GM21515 (cell line): ENCODE data around the gene RBM44.

Source experiments
- ATAC-seq: cut with Tn5 transposase; IDR thresholded peaks from one replicate; pipeline ENCODE4 v1.9.1; 2021; ENCODE audit not compliant: unreplicated experiment

Gene RBM44

GRCh38 chr2:237870126-237870525, 71.5 kb downstream of the RBM44 start:
- no peak for ATAC-seq

- ATAC-seq: no peak
Observed at GRCh38 chr2:237870754-237871651, 72.4 kb downstream of the RBM44 start.

- ATAC-seq: no peak
Observed at GRCh38 chr2:237872178-237872887, 73.8 kb downstream of the RBM44 start.

GRCh38 chr2:237873421-237873831, 74.8 kb downstream of the RBM44 start:
- ATAC-seq: no peak

GRCh38 chr2:237873897-237874551, 75.4 kb downstream of the RBM44 start:
- no peak for ATAC-seq

- ATAC-seq: no peak
Observed at GRCh38 chr2:237874585-237875161, 76.1 kb downstream of the RBM44 start.

- no peak for ATAC-seq
Observed at GRCh38 chr2:237875256-237876060, 76.9 kb downstream of the RBM44 start.

- ATAC-seq: no peak
Observed at GRCh38 chr2:237876061-237876526, 77.5 kb downstream of the RBM44 start.

GRCh38 chr2:237876532-237876931, 78.0 kb downstream of the RBM44 start:
- ATAC-seq: no peak

- no peak for ATAC-seq
Observed at GRCh38 chr2:237876951-237877491, 78.4 kb downstream of the RBM44 start.

GRCh38 chr2:237877576-237878307, 79.2 kb downstream of the RBM44 start:
- ATAC-seq: no peak

- ATAC-seq: no peak
Observed at GRCh38 chr2:237878321-237879057, 79.9 kb downstream of the RBM44 start.

- ATAC-seq: no peak
Observed at GRCh38 chr2:237879058-237879430, 80.5 kb downstream of the RBM44 start.

- no peak for ATAC-seq
Observed at GRCh38 chr2:237879991-237880560, 81.5 kb downstream of the RBM44 start.

- no peak for ATAC-seq
Observed at GRCh38 chr2:237882510-237883481, 84.2 kb downstream of the RBM44 start.

GRCh38 chr2:237883951-237884446, 85.4 kb downstream of the RBM44 start:
- ATAC-seq: no peak

- ATAC-seq: no peak
Observed at GRCh38 chr2:237884681-237885080, 86.1 kb downstream of the RBM44 start.
